PC-9 (cell line): ENCODE results near the gene MIF4GD. TPM values are rescaled to one million over a fixed set of nuclear protein-coding genes. Genes with fewer than 3 reads are reported as not detected.
"Not testable (repeated sequence)": the region's sequence is repeated elsewhere in the genome, so short reads cannot be mapped to it uniquely, and the experiment has no call there.

ENCODE experiments used
- BruUV-seq: library from RNA; stranded (reverse); fragments of 400-500 nt; replicated peaks from 2 replicates; lab custom pipeline; 2021; lab: Mats Ljungman, UMichigan
- CTCF ChIA-PET: fragments of 300-600 bp; sonication (Branson Sonifier 250); formaldehyde crosslinking; loops from one replicate; lab custom pipeline; 2022; ENCODE audit warnings: antibody characterized with exemption; lab: Charles Lee
- POLR2A ChIA-PET: fragments of 300-600 bp; sonication (Branson Sonifier 250); formaldehyde crosslinking; loops from one replicate; lab custom pipeline; 2022; ENCODE audit warnings: antibody characterized with exemption; ENCODE audit not compliant: unreplicated experiment; lab: Charles Lee
- DNase-seq, 2 experiments: peaks; one replicate each; pipeline versions ENCODE4 v3.0.0 to v3.0.0-alpha.2; 2015 to 2022; ENCODE audit warnings: mixed read lengths in 1 of 2
- H2AFZ ChIP-seq: fragments of 200-600 bp; sonication (generic); 2 replicates; pipeline ENCODE4 v1.8.1; 2017; ENCODE audit warnings: antibody characterized with exemption
- H3F3A ChIP-seq: fragments of 200-600 bp; sonication (generic); 2 replicates; pipeline ENCODE4 v1.8.1; 2017; ENCODE audit warnings: antibody characterized with exemption, mild to moderate bottlenecking, low read depth; ENCODE audit not compliant: insufficient read depth
- H3K27ac ChIP-seq: fragments of 200-600 bp; sonication (generic); 2 replicates; pipeline ENCODE4 v1.6.1; 2016; ENCODE audit warnings: mixed run types
- H3K27me3 ChIP-seq: fragments of 200-600 bp; sonication (generic); 2 replicates; pipeline ENCODE4 v1.6.1; 2016; ENCODE audit warnings: low read depth, mixed run types; ENCODE audit not compliant: insufficient read depth
- H3K36me3 ChIP-seq: fragments of 200-600 bp; sonication (generic); 2 replicates; pipeline ENCODE4 v1.6.1; 2016; ENCODE audit warnings: low read depth, mixed run types
- H3K4me1 ChIP-seq: fragments of 200-600 bp; sonication (generic); replicated peaks from 2 replicates; pipeline ENCODE4 v1.6.1; 2016; ENCODE audit warnings: mixed run types; ENCODE audit not compliant: insufficient read depth
- H3K4me2 ChIP-seq: fragments of 200-600 bp; sonication (generic); 2 replicates; pipeline ENCODE4 v1.6.1; 2017; ENCODE audit warnings: mixed run types
- H3K4me3 ChIP-seq: fragments of 200-600 bp; sonication (generic); 2 replicates; pipeline ENCODE4 v1.6.1; 2016; ENCODE audit warnings: mixed run types
- H3K79me2 ChIP-seq: fragments of 200-600 bp; sonication (generic); 2 replicates; pipeline ENCODE4 v1.6.1; 2017; ENCODE audit warnings: low read depth, mixed run types
- H3K9me2 ChIP-seq: fragments of 200-600 bp; sonication (generic); 2 replicates; pipeline ENCODE4 v1.8.1; 2017; ENCODE audit warnings: mild to moderate bottlenecking; ENCODE audit not compliant: insufficient read depth
- H3K9me3 ChIP-seq: fragments of 200-600 bp; sonication (generic); 2 replicates; pipeline ENCODE4 v1.8.1; 2016; ENCODE audit warnings: low read depth; ENCODE audit not compliant: insufficient read depth
- H4K20me1 ChIP-seq: fragments of 200-600 bp; sonication (generic); 2 replicates; pipeline ENCODE4 v1.8.1; 2017; ENCODE audit not compliant: insufficient read depth
- EZH2 ChIP-seq: fragments of 200-600 bp; sonication (generic); IDR thresholded peaks from 2 replicates; pipeline ENCODE4 v1.8.0; 2017; ENCODE audit warnings: antibody characterized with exemption, low read depth
- intact Hi-C: fragments of 100-400 bp; cut with micrococcal nuclease; formaldehyde crosslinking; loops from one replicate; pipeline ENCODE4 v1.10.0; 2022; ENCODE audit not compliant: unreplicated experiment
- total RNA-seq: library from RNA; stranded (reverse); gene quantifications from 2 replicates; pipeline ENCODE4 v1.2.3, GENCODE V29; 2021
- TF ChIP-seq, protein P1 (sequence below): fragments of 200-600 bp; sonication (generic); conservative IDR thresholded peaks from 2 replicates; pipeline ENCODE4 v1.6.1; 2017; ENCODE audit warnings: mixed run types, antibody characterized with exemption, mild to moderate bottlenecking, moderate library complexity

MIF4GD gene
- total RNA-seq, 1 experiment from 2014 or later, result 23.4 TPM

DNA sequence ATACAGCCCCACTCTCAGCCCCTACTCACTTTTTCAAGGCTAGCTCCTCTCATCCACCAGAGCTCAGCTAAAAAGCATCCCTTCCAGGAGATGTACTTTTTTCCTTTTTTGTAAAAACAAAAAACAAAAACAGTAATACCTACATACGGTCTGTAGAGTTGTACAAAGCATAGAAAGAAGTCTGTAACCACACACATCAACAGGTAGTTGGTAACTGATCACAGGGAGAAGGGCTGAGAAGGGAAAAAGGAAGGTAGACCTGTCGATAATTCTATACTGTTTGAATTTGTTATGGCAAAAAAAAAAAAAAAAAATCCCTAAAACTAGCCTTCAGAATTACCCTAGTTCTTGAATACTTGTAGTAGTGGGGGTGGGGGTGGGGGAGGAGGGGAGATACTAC, 17.3 kb upstream of the MIF4GD start:
- no TSS peak for BruUV-seq
- Histone ChIP-seq H3K4me3 (peak overlapping the region; percentile 65; the same call in 1 of the 2 replicates), H3K4me1 (peaks cover 4% of the 10 kb centered on the region), H3K36me3 (no peaks in the 10 kb centered on the region), H3K27ac (no peak overlapping the region), H3F3A (no peaks in the 10 kb centered on the region), H3K9me2 (no peaks in the 10 kb centered on the region), H3K4me2 (peak overlapping the region; percentile 90), H3K9me3 (no peaks in the 10 kb centered on the region), H2AFZ (peak overlapping the region; percentile 95), H4K20me1 (no peaks in the 10 kb centered on the region), H3K79me2 (peaks cover 15% of the 10 kb centered on the region), H3K27me3 (no peaks in the 10 kb centered on the region)
- ChIA-PET CTCF (interaction anchor here (1.1 to 1.2 kb wide), 2 partner anchors 18 to 237 kb away, joined by 3 to 15 read pairs; partner anchors contain the start of gene MIF4GD), POLR2A (interaction anchor here (1.2 kb wide), 1 partner anchor 17 kb away, joined by 9 read pairs; the partner anchor contains the start of gene MIF4GD)
- TF ChIP-seq, protein P1, sequence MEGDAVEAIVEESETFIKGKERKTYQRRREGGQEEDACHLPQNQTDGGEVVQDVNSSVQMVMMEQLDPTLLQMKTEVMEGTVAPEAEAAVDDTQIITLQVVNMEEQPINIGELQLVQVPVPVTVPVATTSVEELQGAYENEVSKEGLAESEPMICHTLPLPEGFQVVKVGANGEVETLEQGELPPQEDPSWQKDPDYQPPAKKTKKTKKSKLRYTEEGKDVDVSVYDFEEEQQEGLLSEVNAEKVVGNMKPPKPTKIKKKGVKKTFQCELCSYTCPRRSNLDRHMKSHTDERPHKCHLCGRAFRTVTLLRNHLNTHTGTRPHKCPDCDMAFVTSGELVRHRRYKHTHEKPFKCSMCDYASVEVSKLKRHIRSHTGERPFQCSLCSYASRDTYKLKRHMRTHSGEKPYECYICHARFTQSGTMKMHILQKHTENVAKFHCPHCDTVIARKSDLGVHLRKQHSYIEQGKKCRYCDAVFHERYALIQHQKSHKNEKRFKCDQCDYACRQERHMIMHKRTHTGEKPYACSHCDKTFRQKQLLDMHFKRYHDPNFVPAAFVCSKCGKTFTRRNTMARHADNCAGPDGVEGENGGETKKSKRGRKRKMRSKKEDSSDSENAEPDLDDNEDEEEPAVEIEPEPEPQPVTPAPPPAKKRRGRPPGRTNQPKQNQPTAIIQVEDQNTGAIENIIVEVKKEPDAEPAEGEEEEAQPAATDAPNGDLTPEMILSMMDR, result no peak
- no peak for TF ChIP-seq EZH2
- intact Hi-C loops, result no loop called here
- DNase-seq, result no peak

DNA sequence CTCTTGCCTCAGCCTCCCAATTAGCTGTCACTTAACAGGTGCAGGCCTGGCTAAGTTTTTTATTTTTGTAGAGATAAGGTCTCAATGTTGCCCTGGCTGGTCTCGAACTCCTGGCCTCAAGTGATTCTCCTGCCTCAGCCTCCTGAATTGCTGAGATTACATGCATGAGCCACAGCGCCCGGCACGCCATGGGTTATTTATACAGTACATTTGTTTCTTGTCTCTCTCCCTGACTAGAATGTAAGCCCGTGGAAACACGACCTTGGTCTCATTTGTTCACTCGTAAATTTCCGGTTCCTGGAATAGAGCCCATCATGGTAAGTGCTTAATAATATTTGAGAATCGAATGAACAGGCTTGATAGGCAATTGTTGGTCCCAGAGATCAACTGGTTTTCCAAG, 16.2 kb upstream of the MIF4GD start:
- DNase-seq, result no peak
- H3K79me2 ChIP-seq, result peaks cover 15% of the 10 kb centered on the region
- H3K4me2 ChIP-seq, result no peak overlapping the region
- no peaks in the 10 kb centered on the region for H3K9me3 ChIP-seq
- POLR2A ChIA-PET, result no interaction called here
- BruUV-seq, result no TSS peak
- intact Hi-C loops, result no loop called here
- peaks cover 4% of the 10 kb centered on the region for H3K4me1 ChIP-seq
- no peaks in the 10 kb centered on the region for H3K36me3 ChIP-seq
- no peak overlapping the region for H3K27ac ChIP-seq
- H4K20me1 ChIP-seq, result no peaks in the 10 kb centered on the region
- H2AFZ ChIP-seq, result no peak overlapping the region
- CTCF ChIA-PET, result no interaction called here
- no peaks in the 10 kb centered on the region for H3K27me3 ChIP-seq
- no peak overlapping the region for H3K4me3 ChIP-seq
- H3K9me2 ChIP-seq, result no peaks in the 10 kb centered on the region
- no peak for TF ChIP-seq EZH2
- TF ChIP-seq, protein P1, result no peak
- H3F3A ChIP-seq, result no peaks in the 10 kb centered on the region

DNA sequence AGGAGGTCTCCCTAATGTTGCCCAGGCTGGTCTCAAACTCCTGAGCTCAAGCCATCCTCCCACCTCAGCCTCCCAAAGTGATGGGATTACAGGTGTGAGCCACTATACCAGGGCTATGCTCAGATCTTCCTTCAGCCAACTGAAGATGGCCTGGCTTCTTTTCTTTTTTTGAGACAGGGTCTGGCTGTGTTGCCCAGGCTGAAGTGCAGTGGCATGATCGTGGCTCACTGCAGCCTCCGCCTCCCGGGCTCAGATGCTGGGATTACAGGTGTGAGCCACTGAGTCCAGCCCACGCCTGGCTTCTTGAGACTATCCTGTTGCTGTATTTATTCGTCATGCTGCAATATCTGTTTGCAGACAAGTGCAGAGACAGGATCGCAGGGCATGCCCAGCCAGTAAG, 14.1 kb upstream of the MIF4GD start:
- ChIA-PET CTCF (no interaction called here), POLR2A (interaction anchor here (0.7 kb wide), 2 partner anchors 113 to 370 kb away, joined by 3 to 4 read pairs; no protein-coding TSS in a partner anchor)
- Histone ChIP-seq H2AFZ (no peak overlapping the region), H3K9me2 (no peaks in the 10 kb centered on the region), H3K9me3 (no peaks in the 10 kb centered on the region), H3K27ac (no peak overlapping the region), H3K4me1 (peaks cover 4% of the 10 kb centered on the region), H3K4me2 (no peak overlapping the region), H3K4me3 (no peak overlapping the region), H4K20me1 (no peaks in the 10 kb centered on the region), H3K36me3 (no peaks in the 10 kb centered on the region), H3K27me3 (no peaks in the 10 kb centered on the region), H3K79me2 (peaks cover 15% of the 10 kb centered on the region), H3F3A (no peaks in the 10 kb centered on the region)
- TF ChIP-seq, protein P1, result no peak
- TF ChIP-seq EZH2, result no peak
- BruUV-seq, result no TSS peak
- no peak for DNase-seq
- intact Hi-C loops, result no loop called here

DNA sequence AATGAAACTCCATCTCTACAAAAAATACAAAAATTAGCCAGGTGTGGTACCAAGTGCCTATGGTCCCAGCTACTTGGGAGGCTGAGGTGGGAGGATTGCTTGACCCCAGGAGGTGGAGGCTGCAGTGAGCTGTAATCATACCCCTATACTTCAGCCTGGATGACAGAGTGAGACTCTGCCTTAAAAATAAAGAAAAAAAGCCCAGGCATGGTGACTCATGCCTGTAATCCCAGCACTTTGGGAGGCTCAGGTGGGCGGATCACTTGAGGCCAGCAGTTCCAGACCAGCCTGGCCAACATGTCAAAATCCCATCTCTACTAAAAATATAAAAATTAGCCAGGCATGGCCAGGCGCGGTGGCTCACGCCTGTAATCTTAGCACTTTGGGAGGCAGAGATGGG, 9.2 kb upstream of the MIF4GD start:
- POLR2A ChIA-PET, H3K4me3 ChIP-seq, H3F3A ChIP-seq, H3K27ac ChIP-seq, H3K36me3 ChIP-seq, H3K4me2 ChIP-seq, BruUV-seq, H3K27me3 ChIP-seq, H3K9me3 ChIP-seq, H3K4me1 ChIP-seq, H3K9me2 ChIP-seq, H3K79me2 ChIP-seq, CTCF ChIA-PET, intact Hi-C loops, DNase-seq, H2AFZ ChIP-seq, H4K20me1 ChIP-seq: not testable (repeated sequence)
